ENCODE measurements around the gene DST.
"Not testable (repeated sequence)": the region's sequence is repeated elsewhere in the genome, so short reads cannot be mapped to it uniquely, and the experiment has no call there.

Gene DST

GRCh38 chr6:56661338-56661737, 18.6 kb upstream of the DST start:
- not testable (repeated sequence) for DNase-seq (ENCODE audit: low read depth)

- no peak for DNase-seq (ENCODE audit: low read depth)
These were observed 17.7 kb upstream of the DST start for GRCh38 chr6:56660381-56660730.

- no peak for DNase-seq (ENCODE audit: low read depth)
These were observed 17.2 kb upstream of the DST start for GRCh38 chr6:56659721-56660380.

GRCh38 chr6:56658326-56658725, 15.6 kb upstream of the DST start:
- DNase-seq (ENCODE audit: low read depth): no peak

- no peak for DNase-seq (ENCODE audit: low read depth)
These were observed 14.7 kb upstream of the DST start for GRCh38 chr6:56657354-56657753.

GRCh38 chr6:56656466-56656865, 13.8 kb upstream of the DST start:
- no peak for DNase-seq (ENCODE audit: low read depth)

- no peak for DNase-seq (ENCODE audit: low read depth)
These were observed 13.3 kb upstream of the DST start for GRCh38 chr6:56655996-56656395.

- DNase-seq (ENCODE audit: low read depth): no peak
These were observed 12.6 kb upstream of the DST start for GRCh38 chr6:56655249-56655648.

- no peak for DNase-seq (ENCODE audit: low read depth)
These were observed 10.3 kb upstream of the DST start for GRCh38 chr6:56652994-56653393.

GRCh38 chr6:56652231-56652630, 9.5 kb upstream of the DST start:
- DNase-seq (ENCODE audit: low read depth): no peak

- no peak for DNase-seq (ENCODE audit: low read depth)
These were observed 7.5 kb upstream of the DST start for GRCh38 chr6:56650191-56650590.

GRCh38 chr6:56649782-56650181, 7.1 kb upstream of the DST start:
- DNase-seq (ENCODE audit: low read depth): no peak

- no peak for DNase-seq (ENCODE audit: low read depth)
These were observed 6.5 kb upstream of the DST start for GRCh38 chr6:56649053-56649769.

- no peak for DNase-seq (ENCODE audit: low read depth)
These were observed 4.6 kb upstream of the DST start for GRCh38 chr6:56647172-56647762.

GRCh38 chr6:56644366-56644765, 1.7 kb upstream of the DST start:
- DNase-seq (ENCODE audit: low read depth): no peak

GRCh38 chr6:56643379-56644089, 845 bp upstream of the DST start:
- DNase-seq (ENCODE audit: low read depth): no peak

- no peak for DNase-seq (ENCODE audit: low read depth)
These were observed 2.3 kb downstream of the DST start for GRCh38 chr6:56640374-56640773.

- DNase-seq (ENCODE audit: low read depth): no peak
These were observed 3.9 kb downstream of the DST start for GRCh38 chr6:56638760-56639159.

- no peak for DNase-seq (ENCODE audit: low read depth)
These were observed 5.0 kb downstream of the DST start for GRCh38 chr6:56637640-56638039.

- DNase-seq (ENCODE audit: low read depth): no peak
These were observed 14.6 kb downstream of the DST start for GRCh38 chr6:56628105-56628504.

- no peak for DNase-seq (ENCODE audit: low read depth)
These were observed 17.3 kb downstream of the DST start for GRCh38 chr6:56625356-56625755.

GRCh38 chr6:56624728-56625069, 18.0 kb downstream of the DST start:
- no peak for DNase-seq (ENCODE audit: low read depth)
